Ectodermal cell (in vitro differentiated cells): ENCODE results near the gene JAKMIP1.

ENCODE experiments used
- H3K27ac ChIP-seq: 2 replicates; pipeline ENCODE4 v1.7.0; 2013; ENCODE audit warnings: mild to moderate bottlenecking, low read depth, low read length; ENCODE audit not compliant: insufficient read depth, poor library complexity, severe bottlenecking
- H3K27me3 ChIP-seq: 2 replicates; pipeline ENCODE4 v1.7.0; 2013; ENCODE audit warnings: mild to moderate bottlenecking, low read length; ENCODE audit not compliant: insufficient read depth, control insufficient read depth, poor library complexity, severe bottlenecking
- H3K36me3 ChIP-seq: one replicate; pipeline ENCODE4 v1.7.0; 2013; ENCODE audit warnings: low read length; ENCODE audit not compliant: control insufficient read depth, insufficient read depth
- H3K4me1 ChIP-seq: one replicate; pipeline ENCODE4 v1.7.0; 2013; ENCODE audit warnings: low read length; ENCODE audit not compliant: control insufficient read depth, insufficient read depth
- H3K4me3 ChIP-seq: 2 replicates; pipeline ENCODE4 v1.7.0; 2013; ENCODE audit warnings: low read depth, low read length, control low read depth; ENCODE audit not compliant: insufficient read depth
- H3K9me3 ChIP-seq: 2 replicates; pipeline ENCODE4 v1.7.0; 2013; ENCODE audit warnings: mild to moderate bottlenecking, low read length, moderate library complexity; ENCODE audit not compliant: control insufficient read depth
- WGBS, 2 experiments: methylation state at CpG; one replicate each; pipeline ENCODE4 v1.1.7; 2013; ENCODE audit warnings: missing lambda C conversion rate in 2 of 2; 5-methylcytosine and 5-hydroxymethylcytosine counted together

Gene JAKMIP1

DNA sequence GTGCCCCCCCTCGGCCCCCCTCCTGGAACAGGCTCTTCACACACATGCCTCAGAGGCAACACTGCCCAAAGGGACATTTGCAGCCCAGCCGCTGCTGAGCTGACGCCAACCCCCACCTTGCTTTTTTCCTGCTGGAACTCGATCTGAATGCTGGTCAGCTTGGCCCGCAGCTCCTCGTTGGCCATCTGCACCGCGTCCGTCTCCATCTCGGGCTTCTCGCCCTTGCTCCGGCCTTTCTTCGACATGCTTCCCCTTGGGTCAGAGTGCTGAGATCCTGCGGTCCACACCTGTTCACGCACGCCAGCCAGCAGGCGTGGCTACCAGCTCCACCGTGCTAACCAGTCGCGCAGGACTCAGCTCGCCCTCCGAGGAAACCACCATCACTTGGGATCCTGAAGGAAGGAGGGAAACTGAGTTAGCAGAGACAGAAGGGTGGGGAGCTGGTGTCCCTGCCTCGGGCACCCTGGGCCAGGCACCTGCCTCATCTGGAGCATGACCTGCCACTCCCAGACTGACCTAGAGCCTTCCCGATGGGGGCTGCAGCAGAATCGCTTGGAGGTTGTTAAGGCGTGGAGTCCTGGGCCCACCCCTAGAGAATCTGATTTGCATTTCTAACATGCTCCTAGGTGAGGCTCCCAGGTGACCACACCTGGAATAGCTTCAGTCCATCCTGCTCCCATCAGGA, 87.6 kb downstream of the JAKMIP1 start:
- Histone ChIP-seq H3K27ac (no peak overlapping the region), H3K36me3 (no peaks in the 10 kb centered on the region), H3K4me3 (no peak overlapping the region), H3K9me3 (no peaks in the 10 kb centered on the region), H3K4me1 (no peaks in the 10 kb centered on the region), H3K27me3 (no peaks in the 10 kb centered on the region)
- 91 to 93% methylated on average over 26 of the region's 26 CpGs for WGBS, 2 experiments

DNA sequence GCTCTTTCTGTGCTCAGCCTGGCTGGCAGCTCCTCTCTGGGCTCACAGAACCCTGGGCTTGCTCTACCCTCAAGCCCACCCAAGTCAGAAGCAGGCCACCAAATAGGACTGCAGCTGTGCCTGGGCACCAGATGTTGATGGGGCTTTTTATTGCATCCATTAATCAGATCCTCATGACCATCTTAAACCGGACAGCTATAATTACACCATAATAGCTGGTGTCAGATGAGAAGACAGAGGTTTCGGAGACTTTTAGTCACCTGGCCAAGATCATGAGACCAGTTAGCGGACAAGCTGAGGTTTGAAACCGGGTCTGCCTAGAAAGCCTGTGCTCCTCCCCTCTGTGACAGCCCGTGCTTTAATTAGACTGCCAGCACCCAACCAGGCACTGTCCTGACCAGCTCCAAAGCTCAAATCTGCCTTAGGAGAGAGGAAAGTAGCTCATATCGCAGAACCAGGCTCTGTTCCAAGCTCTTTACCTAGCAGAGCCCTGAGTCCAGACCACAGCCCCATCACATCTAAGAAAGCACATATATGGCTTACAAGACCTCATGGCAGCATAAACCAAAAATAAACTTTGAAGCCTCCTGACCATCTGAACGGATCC, 88.9 kb downstream of the JAKMIP1 start:
- WGBS, 2 experiments, result 90 to 91% methylated on average over 7 of the region's 7 CpGs

DNA sequence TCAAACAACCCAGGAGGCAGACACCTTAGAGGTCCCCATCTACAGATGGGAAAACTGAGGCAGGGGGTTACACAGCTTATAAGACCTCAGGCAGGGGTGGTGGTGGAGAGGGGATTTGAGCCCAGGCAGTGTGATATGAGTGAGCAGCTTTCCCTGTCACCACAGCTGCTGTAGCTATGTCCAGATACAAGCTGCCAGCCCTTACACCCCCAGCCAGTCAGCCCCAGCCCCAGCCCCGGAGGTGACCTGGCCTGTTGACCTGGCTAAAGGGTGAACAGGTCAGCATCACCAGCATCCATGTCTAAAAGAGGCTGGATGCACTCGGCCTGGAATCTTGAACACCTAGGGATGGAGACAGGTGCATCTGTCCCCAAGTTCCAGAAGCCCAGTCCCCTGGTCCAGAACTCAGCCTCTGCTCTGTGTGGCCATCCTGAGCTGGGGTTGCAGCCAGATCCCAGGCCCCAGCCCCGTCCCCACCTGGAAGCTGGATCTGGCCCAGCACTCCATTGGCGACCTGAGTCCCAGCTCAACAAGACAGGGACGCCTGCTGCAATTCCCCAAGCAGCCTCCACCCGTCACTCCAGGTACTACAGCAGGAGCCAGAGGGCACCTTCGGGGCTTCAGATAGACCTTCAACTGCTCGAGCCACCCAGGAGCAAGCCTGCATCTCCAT, 89.5 kb downstream of the JAKMIP1 start:
- H3K4me1 ChIP-seq, result no peaks in the 10 kb centered on the region
- 89 to 94% methylated on average over 8 of the region's 8 CpGs for WGBS, 2 experiments
- H3K36me3 ChIP-seq, result no peaks in the 10 kb centered on the region
- H3K27me3 ChIP-seq, result no peaks in the 10 kb centered on the region
- no peak overlapping the region for H3K27ac ChIP-seq
- no peaks in the 10 kb centered on the region for H3K9me3 ChIP-seq
- H3K4me3 ChIP-seq, result no peak overlapping the region

More for the DNA sequence above, 88.9 kb downstream of the JAKMIP1 start:
- H3K36me3 ChIP-seq, result no peaks in the 10 kb centered on the region
- H3K9me3 ChIP-seq, result no peaks in the 10 kb centered on the region
- no peak overlapping the region for H3K27ac ChIP-seq
- no peaks in the 10 kb centered on the region for H3K27me3 ChIP-seq
- no peaks in the 10 kb centered on the region for H3K4me1 ChIP-seq
- no peak overlapping the region for H3K4me3 ChIP-seq

DNA sequence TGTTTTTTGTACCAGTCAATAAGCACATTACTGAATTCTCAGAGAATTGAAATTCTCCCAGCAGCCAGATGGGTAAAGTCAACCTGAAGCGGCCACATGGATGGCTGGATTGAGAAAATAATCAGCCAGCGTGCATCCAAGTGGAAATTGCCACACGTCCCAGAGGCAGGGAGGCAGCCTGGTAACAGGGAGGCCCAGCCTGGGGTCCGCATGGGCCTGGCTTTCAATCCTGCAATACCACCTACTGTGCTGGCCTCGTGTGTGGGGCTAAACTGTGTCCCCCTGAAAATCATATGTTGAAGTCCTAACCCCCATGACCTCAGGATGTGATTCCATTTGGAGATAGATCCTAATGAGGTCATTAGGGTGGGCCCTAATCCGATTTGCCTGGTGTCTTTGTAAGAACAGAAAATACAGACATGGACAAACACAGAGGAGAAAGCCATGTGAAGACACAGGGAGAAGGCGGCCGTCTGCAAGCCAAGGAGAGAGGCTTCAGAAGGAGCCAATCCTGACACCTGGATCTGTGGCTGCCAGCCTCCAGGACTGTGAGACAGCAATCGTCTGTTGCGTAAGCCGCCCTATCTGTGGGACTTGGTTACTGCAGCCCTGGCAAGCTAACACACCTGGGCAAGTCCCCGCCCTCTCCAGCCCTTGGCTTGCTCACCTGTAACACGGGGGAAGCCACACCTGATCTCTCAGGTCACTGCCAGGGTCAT, 90.3 kb downstream of the JAKMIP1 start:
- Histone ChIP-seq H3K27ac (no peak overlapping the region), H3K4me1 (peaks cover 1% of the 10 kb centered on the region), H3K36me3 (no peaks in the 10 kb centered on the region), H3K9me3 (no peaks in the 10 kb centered on the region), H3K27me3 (no peaks in the 10 kb centered on the region), H3K4me3 (no peak overlapping the region)
- 68 to 71% methylated on average over 13 of the region's 13 CpGs for WGBS, 2 experiments

DNA sequence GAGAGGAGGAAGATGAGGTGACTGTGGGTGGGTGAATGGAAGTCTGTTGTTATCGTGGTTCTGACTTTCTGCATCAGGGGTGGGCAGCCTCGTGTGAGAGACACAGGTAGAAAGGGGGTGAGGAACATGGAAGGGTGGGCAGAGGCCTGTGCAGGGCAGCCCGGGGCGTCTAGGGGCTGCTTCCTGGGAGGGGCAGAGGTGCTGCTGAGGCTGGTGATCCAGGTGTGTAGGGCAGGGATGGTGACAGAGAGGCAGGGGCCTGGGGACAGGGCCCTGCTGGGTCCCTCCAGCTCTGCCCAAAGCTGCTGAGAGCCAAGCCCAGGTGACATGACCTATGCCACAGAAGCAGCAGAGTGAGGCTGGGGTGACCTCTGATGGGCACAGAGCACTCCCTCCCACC, 92.5 kb downstream of the JAKMIP1 start:
- H3K9me3 ChIP-seq, result no peaks in the 10 kb centered on the region
- no peaks in the 10 kb centered on the region for H3K36me3 ChIP-seq
- no peak overlapping the region for H3K4me3 ChIP-seq
- no peak overlapping the region for H3K27ac ChIP-seq
- H3K27me3 ChIP-seq, result no peaks in the 10 kb centered on the region
- peaks cover 9% of the 10 kb centered on the region for H3K4me1 ChIP-seq
- WGBS, 2 experiments, result 90 to 92% methylated on average over 4 of the region's 4 CpGs

DNA sequence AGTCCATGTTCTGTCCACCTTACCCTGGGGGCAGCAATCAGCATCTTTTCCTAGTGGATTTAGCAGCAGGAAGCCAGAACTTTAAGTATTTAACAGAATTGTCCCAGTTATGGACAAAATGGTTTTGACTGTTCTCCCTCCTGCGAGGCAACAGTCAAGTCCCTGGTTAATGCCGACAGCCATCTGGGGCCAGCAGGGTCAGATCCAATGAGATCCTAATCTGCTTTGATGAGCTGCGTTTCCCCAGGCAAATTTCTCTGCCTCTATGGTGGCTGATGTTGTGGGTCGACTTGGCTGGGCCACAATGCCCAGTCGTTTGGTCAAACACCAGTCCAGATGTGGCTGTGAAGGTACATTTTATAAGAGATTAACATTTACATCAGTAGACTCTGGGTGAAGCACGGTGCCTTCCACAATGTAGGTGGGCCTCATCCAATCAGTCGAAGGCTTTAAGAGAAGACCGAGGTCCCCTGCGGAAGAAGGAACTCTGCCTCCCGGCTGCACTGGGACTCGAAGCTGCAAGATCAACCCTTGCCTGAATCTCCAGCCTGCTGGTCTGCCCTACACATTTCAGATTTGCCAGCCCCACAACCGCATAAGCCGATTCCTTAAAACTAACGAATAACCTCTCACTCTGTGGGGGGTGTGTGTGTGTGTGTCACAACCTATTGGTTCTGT, 93.1 kb downstream of the JAKMIP1 start:
- H3K27me3 ChIP-seq, result no peaks in the 10 kb centered on the region
- no peak overlapping the region for H3K4me3 ChIP-seq
- H3K36me3 ChIP-seq, result no peaks in the 10 kb centered on the region
- 87 to 88% methylated on average over 12 to 14 of the region's 14 CpGs for WGBS, 2 experiments
- H3K4me1 ChIP-seq, result peaks cover 9% of the 10 kb centered on the region
- H3K9me3 ChIP-seq, result no peaks in the 10 kb centered on the region
- no peak overlapping the region for H3K27ac ChIP-seq

DNA sequence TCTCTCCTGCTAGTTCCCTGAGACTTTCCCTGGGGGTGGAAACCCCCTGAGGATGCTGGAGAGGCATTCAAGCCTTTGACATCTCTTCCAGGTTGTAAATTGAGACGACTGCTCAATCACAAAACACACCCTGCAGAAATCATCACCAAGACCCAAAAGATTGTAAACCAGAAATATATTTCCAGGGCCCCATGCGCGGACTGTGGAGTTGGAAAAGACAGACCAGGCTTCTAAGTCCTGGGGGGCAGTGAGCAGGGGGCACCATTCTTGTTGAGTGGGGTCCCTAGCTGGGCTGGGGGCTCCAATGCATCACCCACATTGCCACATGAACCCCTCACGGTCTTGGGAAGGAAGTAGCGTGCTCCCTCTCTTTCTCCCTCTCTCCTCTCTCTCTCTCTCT, 94.2 kb downstream of the JAKMIP1 start:
- Histone ChIP-seq H3K36me3 (no peaks in the 10 kb centered on the region), H3K9me3 (no peaks in the 10 kb centered on the region), H3K4me1 (peaks cover 9% of the 10 kb centered on the region), H3K27me3 (no peaks in the 10 kb centered on the region), H3K4me3 (no peak overlapping the region), H3K27ac (no peak overlapping the region)
- WGBS, 2 experiments, result 92 to 94% methylated on average over 5 of the region's 5 CpGs

DNA sequence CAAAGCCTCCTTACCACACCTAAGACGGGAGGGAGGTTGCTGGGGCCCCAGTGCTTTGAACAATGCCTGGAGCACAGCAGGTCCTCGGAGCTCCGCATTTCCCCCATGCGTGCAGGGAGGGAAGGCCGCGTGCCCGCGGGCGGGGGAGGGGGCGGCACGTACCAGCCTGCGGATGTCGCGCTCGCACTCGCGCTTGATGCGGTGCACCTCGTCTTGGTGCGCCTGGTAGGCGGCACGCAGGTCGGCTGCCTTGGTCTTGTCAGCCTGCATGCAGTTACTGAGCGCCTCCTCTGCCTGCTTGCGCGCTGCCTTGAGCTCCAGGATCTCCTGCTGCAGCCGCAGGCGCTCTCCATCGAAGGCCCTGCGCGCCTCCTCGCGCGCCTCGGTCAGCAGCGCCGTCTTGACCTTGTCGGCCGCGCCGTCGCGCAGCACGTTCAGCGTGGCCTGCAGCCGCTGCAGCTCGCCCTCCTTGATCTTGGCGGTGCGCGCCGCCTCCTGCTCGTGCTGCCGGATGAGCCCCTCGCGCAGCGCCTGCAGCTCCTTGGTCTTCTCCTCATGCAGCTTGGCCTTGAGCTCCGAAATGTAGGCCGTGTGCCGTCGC, 94.9 kb downstream of the JAKMIP1 start:
- Histone ChIP-seq H3K4me1 (peaks cover 9% of the 10 kb centered on the region), H3K36me3 (no peaks in the 10 kb centered on the region), H3K4me3 (no peak overlapping the region), H3K27me3 (no peaks in the 10 kb centered on the region), H3K27ac (no peak overlapping the region), H3K9me3 (no peaks in the 10 kb centered on the region)
- 88 to 90% methylated on average over 60 of the region's 60 CpGs for WGBS, 2 experiments

DNA sequence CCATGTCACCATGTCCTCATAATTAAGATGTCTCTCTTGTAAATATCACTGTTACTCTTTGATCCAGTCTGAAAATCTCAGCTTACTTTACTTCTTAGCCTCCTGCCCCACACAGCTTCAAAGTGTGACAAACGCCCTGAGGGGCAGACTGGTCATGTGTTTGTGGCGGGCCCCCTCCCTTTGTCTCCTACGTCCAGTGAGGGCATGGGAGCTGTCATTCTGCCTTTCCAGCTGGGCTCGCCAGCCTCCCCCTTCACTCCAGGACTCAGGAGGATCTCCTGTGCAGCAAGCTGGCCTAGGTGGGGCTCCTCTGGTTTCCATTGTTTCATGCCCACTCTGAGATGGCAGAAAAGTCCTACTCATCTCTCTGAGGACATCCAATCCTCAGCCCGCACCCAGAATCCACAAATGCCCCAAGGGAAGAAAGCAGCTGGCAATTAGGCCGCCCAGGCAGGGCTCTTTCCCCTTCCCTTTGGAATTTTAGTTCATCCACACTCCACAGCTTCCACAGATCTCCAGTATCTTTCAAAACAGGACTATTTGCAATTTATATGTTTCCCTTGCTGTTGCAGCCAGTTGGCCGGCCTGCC, 95.7 kb downstream of the JAKMIP1 start:
- WGBS, 2 experiments, result 58 to 62% methylated on average over 7 of the region's 7 CpGs
- Histone ChIP-seq H3K4me3 (no peak overlapping the region), H3K9me3 (no peaks in the 10 kb centered on the region), H3K27ac (no peak overlapping the region), H3K27me3 (no peaks in the 10 kb centered on the region), H3K36me3 (no peaks in the 10 kb centered on the region), H3K4me1 (peaks cover 9% of the 10 kb centered on the region)
